Measurements from ENCODE around the gene ARHGAP15.

The ARHGAP15 gene

GRCh38 chr2:143251681-143252080 lies 122.5 kb downstream of the ARHGAP15 start:
- Mint-ChIP-seq H3K4me1 (peaks cover 76% of the 10 kb centered on the region), H3K27me3 (no peaks in the 10 kb centered on the region), H3K27ac (peak overlapping the region; percentile 91), H3K36me3 (peaks cover 12% of the 10 kb centered on the region), H3K9me3 (peaks cover 6% of the 10 kb centered on the region), H3K4me3 (peak overlapping the region; percentile 15)

- peaks cover 83% of the 10 kb centered on the region for H3K4me1 Mint-ChIP-seq
Observed at GRCh38 chr2:143252138-143252907, 123.1 kb downstream of the ARHGAP15 start.

GRCh38 chr2:143254110-143254509 lies 124.9 kb downstream of the ARHGAP15 start:
- H3K4me1 Mint-ChIP-seq, result peaks cover 86% of the 10 kb centered on the region
- H3K36me3 Mint-ChIP-seq, result peaks cover 12% of the 10 kb centered on the region
- H3K9me3 Mint-ChIP-seq, result peaks cover 6% of the 10 kb centered on the region
- H3K27ac Mint-ChIP-seq, result peak overlapping the region; percentile 95
- peak overlapping the region; percentile 19 for H3K4me3 Mint-ChIP-seq
- no peaks in the 10 kb centered on the region for H3K27me3 Mint-ChIP-seq

More at GRCh38 chr2:143252138-143252907, 123.1 kb downstream of the ARHGAP15 start:
- peaks cover 12% of the 10 kb centered on the region for H3K36me3 Mint-ChIP-seq
- H3K27me3 Mint-ChIP-seq, result no peaks in the 10 kb centered on the region
- H3K9me3 Mint-ChIP-seq, result peaks cover 6% of the 10 kb centered on the region
- peak overlapping the region; percentile 71 for H3K4me3 Mint-ChIP-seq
- H3K27ac Mint-ChIP-seq, result peak overlapping the region; percentile 97

GRCh38 chr2:143255086-143255485 lies 125.9 kb downstream of the ARHGAP15 start:
- Mint-ChIP-seq H3K9me3 (peaks cover 6% of the 10 kb centered on the region), H3K4me1 (peaks cover 88% of the 10 kb centered on the region), H3K27me3 (no peaks in the 10 kb centered on the region), H3K27ac (peak overlapping the region; percentile 76), H3K4me3 (peak overlapping the region; percentile 65), H3K36me3 (peaks cover 12% of the 10 kb centered on the region)

GRCh38 chr2:143255899-143256298 lies 126.7 kb downstream of the ARHGAP15 start:
- Mint-ChIP-seq H3K27me3 (no peaks in the 10 kb centered on the region), H3K36me3 (peaks cover 7% of the 10 kb centered on the region), H3K4me1 (peaks cover 89% of the 10 kb centered on the region), H3K27ac (peak overlapping the region; percentile 99), H3K9me3 (peaks cover 6% of the 10 kb centered on the region), H3K4me3 (peak overlapping the region; percentile 85)

- H3K9me3 Mint-ChIP-seq, result no peaks in the 10 kb centered on the region
- H3K27ac Mint-ChIP-seq, result peak overlapping the region; percentile 98
- peaks cover 89% of the 10 kb centered on the region for H3K4me1 Mint-ChIP-seq
- peaks cover 3% of the 10 kb centered on the region for H3K36me3 Mint-ChIP-seq
- H3K4me3 Mint-ChIP-seq, result peak overlapping the region; percentile 81
- no peaks in the 10 kb centered on the region for H3K27me3 Mint-ChIP-seq
Observed at GRCh38 chr2:143258126-143258892, 129.1 kb downstream of the ARHGAP15 start.

GRCh38 chr2:143259368-143259958 lies 130.2 kb downstream of the ARHGAP15 start:
- Mint-ChIP-seq H3K4me1 (peaks cover 90% of the 10 kb centered on the region), H3K27ac (peak overlapping the region; percentile 98), H3K36me3 (peaks cover 5% of the 10 kb centered on the region), H3K9me3 (no peaks in the 10 kb centered on the region), H3K4me3 (peak overlapping the region; percentile 81), H3K27me3 (no peaks in the 10 kb centered on the region)

- H3K4me3 Mint-ChIP-seq, result peak overlapping the region; percentile 69
- peaks cover 4% of the 10 kb centered on the region for H3K9me3 Mint-ChIP-seq
- peaks cover 70% of the 10 kb centered on the region for H3K4me1 Mint-ChIP-seq
- H3K27me3 Mint-ChIP-seq, result no peaks in the 10 kb centered on the region
- peak overlapping the region; percentile 95 for H3K27ac Mint-ChIP-seq
- H3K36me3 Mint-ChIP-seq, result peaks cover 8% of the 10 kb centered on the region
Observed at GRCh38 chr2:143261986-143262385, 132.8 kb downstream of the ARHGAP15 start.

GRCh38 chr2:143262389-143262788 lies 133.2 kb downstream of the ARHGAP15 start:
- no peaks in the 10 kb centered on the region for H3K27me3 Mint-ChIP-seq
- peaks cover 10% of the 10 kb centered on the region for H3K36me3 Mint-ChIP-seq
- H3K4me1 Mint-ChIP-seq, result peaks cover 69% of the 10 kb centered on the region
- H3K27ac Mint-ChIP-seq, result peak overlapping the region; percentile 93
- H3K4me3 Mint-ChIP-seq, result peak overlapping the region; percentile 57
- H3K9me3 Mint-ChIP-seq, result peaks cover 5% of the 10 kb centered on the region

GRCh38 chr2:143263066-143263625 lies 133.9 kb downstream of the ARHGAP15 start:
- H3K4me1 Mint-ChIP-seq, result peaks cover 63% of the 10 kb centered on the region

GRCh38 chr2:143264851-143265250 lies 135.6 kb downstream of the ARHGAP15 start:
- Mint-ChIP-seq H3K27me3 (no peaks in the 10 kb centered on the region), H3K4me3 (no peak overlapping the region), H3K4me1 (peaks cover 56% of the 10 kb centered on the region), H3K9me3 (peaks cover 5% of the 10 kb centered on the region), H3K27ac (no peak overlapping the region), H3K36me3 (peaks cover 10% of the 10 kb centered on the region)

More at GRCh38 chr2:143263066-143263625, 133.9 kb downstream of the ARHGAP15 start:
- Mint-ChIP-seq H3K4me3 (no peak overlapping the region), H3K9me3 (peaks cover 5% of the 10 kb centered on the region), H3K27ac (peak overlapping the region; percentile 93), H3K27me3 (no peaks in the 10 kb centered on the region), H3K36me3 (peaks cover 10% of the 10 kb centered on the region)

- Mint-ChIP-seq H3K9me3 (no peaks in the 10 kb centered on the region), H3K4me3 (no peak overlapping the region), H3K36me3 (peaks cover 10% of the 10 kb centered on the region), H3K27me3 (no peaks in the 10 kb centered on the region), H3K4me1 (peaks cover 68% of the 10 kb centered on the region), H3K27ac (peak overlapping the region; percentile 88)
Observed at GRCh38 chr2:143279672-143280071, 150.5 kb downstream of the ARHGAP15 start.

GRCh38 chr2:143280097-143280757 lies 151.0 kb downstream of the ARHGAP15 start:
- H3K4me3 Mint-ChIP-seq, result no peak overlapping the region
- peaks cover 9% of the 10 kb centered on the region for H3K36me3 Mint-ChIP-seq
- H3K4me1 Mint-ChIP-seq, result peaks cover 68% of the 10 kb centered on the region
- H3K27me3 Mint-ChIP-seq, result no peaks in the 10 kb centered on the region
- H3K27ac Mint-ChIP-seq, result peak overlapping the region; percentile 88
- H3K9me3 Mint-ChIP-seq, result no peaks in the 10 kb centered on the region

- H3K36me3 Mint-ChIP-seq, result peaks cover 5% of the 10 kb centered on the region
- H3K4me3 Mint-ChIP-seq, result no peak overlapping the region
- no peaks in the 10 kb centered on the region for H3K27me3 Mint-ChIP-seq
- peak overlapping the region; percentile 57 for H3K27ac Mint-ChIP-seq
- peaks cover 51% of the 10 kb centered on the region for H3K4me1 Mint-ChIP-seq
- H3K9me3 Mint-ChIP-seq, result no peaks in the 10 kb centered on the region
Observed at GRCh38 chr2:143282684-143283083, 153.5 kb downstream of the ARHGAP15 start.

Data from activated naive CD4-positive, alpha-beta T cell treated with anti-CD3 and anti-CD28 coated beads, Interleukin-2, amount 50 U/mL, for 24 hours (primary cell).